SK-N-MC (cell line): ENCODE data around the gene CRTC1.

Experiments
- DNase-seq: peaks from one replicate; pipeline ENCODE4 v3.0.0-alpha.2; 2011; ENCODE audit warnings: low read depth, low spot score
- H3K27ac ChIP-seq: fragments of 200-600 bp; sonication (generic); 2 replicates; pipeline ENCODE4 v1.5.1; 2016; ENCODE audit warnings: mixed run types
- H3K36me3 ChIP-seq: fragments of 200-600 bp; sonication (generic); 2 replicates; pipeline ENCODE4 v1.6.1; 2017; ENCODE audit warnings: antibody characterized with exemption, low read length, mixed read lengths; ENCODE audit not compliant: insufficient read depth
- H3K4me3 ChIP-seq: fragments of 200-600 bp; sonication (generic); 2 replicates; pipeline ENCODE4 v1.5.1; 2016
- H3K9ac ChIP-seq: fragments of 200-600 bp; sonication (generic); 2 replicates; pipeline ENCODE4 v1.8.0; 2017; ENCODE audit warnings: mixed run types, mixed read lengths; ENCODE audit not compliant: insufficient read length
- H3K9me3 ChIP-seq: fragments of 200-600 bp; sonication (generic); 2 replicates; pipeline ENCODE4 v1.6.1; 2017; ENCODE audit warnings: low read depth, mild to moderate bottlenecking, antibody characterized with exemption, low read length, moderate library complexity, mixed read lengths
- EZH2 ChIP-seq: fragments of 200-600 bp; sonication (generic); IDR thresholded peaks from one replicate; pipeline ENCODE4 v1.6.1; 2017; ENCODE audit warnings: antibody characterized with exemption
- FOXP2 ChIP-seq: optimal IDR thresholded peaks from 2 replicates; pipeline ENCODE3; 2011; ENCODE audit warnings: mild to moderate bottlenecking, moderate library complexity; ENCODE audit not compliant: insufficient read depth; ENCODE audit errors: extremely low read length, control extremely low read depth
- POLR2AphosphoS5 ChIP-seq: IDR thresholded peaks from 2 replicates; pipeline ENCODE4 v1.6.1; 2012; ENCODE audit warnings: mild to moderate bottlenecking, low read depth, low read length, borderline replicate concordance

The CRTC1 gene

GRCh38 chr19:18741124-18742121 lies 57.9 kb downstream of the CRTC1 start:
- no peak overlapping the region for H3K27ac ChIP-seq
- DNase-seq, result no peak
- TF ChIP-seq EZH2, result no peak
- H3K4me3 ChIP-seq, result no peak overlapping the region
- no peaks in the 10 kb centered on the region for H3K9me3 ChIP-seq
- H3K36me3 ChIP-seq, result no peaks in the 10 kb centered on the region
- H3K9ac ChIP-seq, result no peak overlapping the region

GRCh38 chr19:18742324-18742723 lies 58.8 kb downstream of the CRTC1 start:
- DNase-seq, result no peak
- Histone ChIP-seq H3K36me3 (no peaks in the 10 kb centered on the region), H3K4me3 (no peak overlapping the region), H3K9me3 (no peaks in the 10 kb centered on the region), H3K27ac (no peak overlapping the region), H3K9ac (no peak overlapping the region)
- TF ChIP-seq EZH2, result no peak
- TF ChIP-seq POLR2AphosphoS5, result no peak
- no peak for TF ChIP-seq FOXP2

- H3K27ac ChIP-seq, result no peak overlapping the region
- TF ChIP-seq POLR2AphosphoS5 (no peak), EZH2 (no peak)
- no peaks in the 10 kb centered on the region for H3K36me3 ChIP-seq
- no peak overlapping the region for H3K9ac ChIP-seq
- no peak for DNase-seq
- H3K9me3 ChIP-seq, result no peaks in the 10 kb centered on the region
- no peak overlapping the region for H3K4me3 ChIP-seq
Measured at GRCh38 chr19:18742838-18743783, 59.6 kb downstream of the CRTC1 start.

GRCh38 chr19:18743784-18744418 lies 60.4 kb downstream of the CRTC1 start:
- Histone ChIP-seq H3K27ac (no peak overlapping the region), H3K9ac (no peak overlapping the region), H3K9me3 (no peaks in the 10 kb centered on the region), H3K4me3 (no peak overlapping the region), H3K36me3 (no peaks in the 10 kb centered on the region)
- DNase-seq, result no peak
- TF ChIP-seq FOXP2 (no peak), POLR2AphosphoS5 (no peak)

- TF ChIP-seq POLR2AphosphoS5, result no peak
- TF ChIP-seq FOXP2, result no peak
- TF ChIP-seq EZH2, result no peak
- no peak overlapping the region for H3K4me3 ChIP-seq
- H3K27ac ChIP-seq, result no peak overlapping the region
- no peak for DNase-seq
- H3K36me3 ChIP-seq, result no peaks in the 10 kb centered on the region
- no peak overlapping the region for H3K9ac ChIP-seq
- H3K9me3 ChIP-seq, result no peaks in the 10 kb centered on the region
Measured at GRCh38 chr19:18745012-18745735, 61.7 kb downstream of the CRTC1 start.

- TF ChIP-seq POLR2AphosphoS5, result no peak
- no peak overlapping the region for H3K9ac ChIP-seq
- H3K36me3 ChIP-seq, result no peaks in the 10 kb centered on the region
- no peaks in the 10 kb centered on the region for H3K9me3 ChIP-seq
- H3K4me3 ChIP-seq, result no peak overlapping the region
- no peak for DNase-seq
- no peak overlapping the region for H3K27ac ChIP-seq
Measured at GRCh38 chr19:18745931-18746330, 62.5 kb downstream of the CRTC1 start.

- Histone ChIP-seq H3K9ac (no peak overlapping the region), H3K4me3 (no peak overlapping the region), H3K9me3 (no peaks in the 10 kb centered on the region), H3K27ac (no peak overlapping the region), H3K36me3 (no peaks in the 10 kb centered on the region)
- TF ChIP-seq FOXP2 (no peak), EZH2 (no peak), POLR2AphosphoS5 (no peak)
- DNase-seq, result no peak
Measured at GRCh38 chr19:18746401-18747325, 63.2 kb downstream of the CRTC1 start.
